SK-MEL-5 (cell line): ENCODE data around the gene CARD19. TPM values are rescaled to one million over a fixed set of nuclear protein-coding genes. Genes with fewer than 3 reads are reported as not detected.

ENCODE experiments used
- DNase-seq: peaks from one replicate; pipeline ENCODE4 v3.0.0-alpha.2; 2016; ENCODE audit warnings: low read depth, low spot score
- in situ Hi-C: cut with HindIII; loops from 2 replicates; pipeline ENCODE4 v1.10.0; 2016; ENCODE audit warnings: low sequenced_read_pairs, high pct_unique_total_duplicates, low pct_unique_long_range_greater_than_20kb
- polyA plus RNA-seq, 2 experiments: library from polyadenylated mRNA; depleted of rRNA; stranded (reverse); fragments of >200 nt; gene quantifications; 2 replicates each; pipeline ENCODE4 v1.2.3, GENCODE V29; 2015
- total RNA-seq: library from RNA; depleted of rRNA; stranded (reverse); fragments of >200 nt; shearing (Covaris generic); gene quantifications from 2 replicates; pipeline ENCODE4 v1.2.3, GENCODE V29; 2014; rRNA removed

Gene CARD19
- 46.4 and 50.1 TPM in 2 replicates for total RNA-seq
- polyA plus RNA-seq (2015; cell fraction: cytosol; rRNA removed) = 68.3 and 105 TPM in 2 replicates
- polyA plus RNA-seq (2015; cell fraction: nucleus; rRNA removed) = 50.2 and 63.2 TPM in 2 replicates

GRCh38 chr9:93096131-93096802 is at the start of gene CARD19:
TSS of gene CARD19 (plus strand) at chr9:93096217. CDS start at chr9:93096346, 129 bp downstream.
- in situ Hi-C loops = no loop called here
- DNase-seq = peak; percentile 27

- in situ Hi-C loops = no loop called here
- DNase-seq = no peak
Measured at GRCh38 chr9:93048566-93049448, 47.2 kb upstream of the CARD19 start.

- in situ Hi-C loops = no loop called here
- no peak for DNase-seq
Measured at GRCh38 chr9:93049491-93049890, 46.5 kb upstream of the CARD19 start.

- in situ Hi-C loops = no loop called here
Measured at GRCh38 chr9:93050231-93050630, 45.8 kb upstream of the CARD19 start.

GRCh38 chr9:93051680-93052089 is 44.3 kb upstream of the CARD19 start:
- in situ Hi-C loops = no loop called here

More at GRCh38 chr9:93050231-93050630, 45.8 kb upstream of the CARD19 start:
- no peak for DNase-seq

GRCh38 chr9:93052791-93053540 is 43.1 kb upstream of the CARD19 start:
- no peak for DNase-seq
- in situ Hi-C loops = no loop called here

More at GRCh38 chr9:93051680-93052089, 44.3 kb upstream of the CARD19 start:
- DNase-seq = no peak

GRCh38 chr9:93053781-93054331 is 42.2 kb upstream of the CARD19 start:
- no peak for DNase-seq
- in situ Hi-C loops = no loop called here

- no peak for DNase-seq
- in situ Hi-C loops = no loop called here
Measured at GRCh38 chr9:93054758-93055704, 41.0 kb upstream of the CARD19 start.

- in situ Hi-C loops = no loop called here
- no peak for DNase-seq
Measured at GRCh38 chr9:93057042-93057702, 38.8 kb upstream of the CARD19 start.

GRCh38 chr9:93057703-93058354 is 38.2 kb upstream of the CARD19 start:
- in situ Hi-C loops = no loop called here
- no peak for DNase-seq

GRCh38 chr9:93058355-93059010 is 37.5 kb upstream of the CARD19 start, which contains the start of gene SUSD3:
TSS of gene SUSD3 (plus strand) at chr9:93058701. CDS start at chr9:93058743, 42 bp downstream.
- no peak for DNase-seq
- in situ Hi-C loops = no loop called here

GRCh38 chr9:93059011-93059714 is 36.9 kb upstream of the CARD19 start:
- no peak for DNase-seq
- in situ Hi-C loops = no loop called here

- DNase-seq = no peak
- in situ Hi-C loops = no loop called here
Measured at GRCh38 chr9:93059715-93060578, 36.1 kb upstream of the CARD19 start.
